GM18519 (cell line): ENCODE measurements around the gene DPF3.

Experiments
- ATAC-seq: cut with Tn5 transposase; IDR thresholded peaks from one replicate; pipeline ENCODE4 v1.9.1; 2021; ENCODE audit warnings: mild to moderate bottlenecking, moderate library complexity; ENCODE audit not compliant: unreplicated experiment, low FRiP score

DPF3 gene

GRCh38 chr14:72904840-72905561 is 11.1 kb upstream of the DPF3 start:
- no peak for ATAC-seq

- no peak for ATAC-seq
Observed at GRCh38 chr14:72904218-72904617, 10.3 kb upstream of the DPF3 start.

DNA sequence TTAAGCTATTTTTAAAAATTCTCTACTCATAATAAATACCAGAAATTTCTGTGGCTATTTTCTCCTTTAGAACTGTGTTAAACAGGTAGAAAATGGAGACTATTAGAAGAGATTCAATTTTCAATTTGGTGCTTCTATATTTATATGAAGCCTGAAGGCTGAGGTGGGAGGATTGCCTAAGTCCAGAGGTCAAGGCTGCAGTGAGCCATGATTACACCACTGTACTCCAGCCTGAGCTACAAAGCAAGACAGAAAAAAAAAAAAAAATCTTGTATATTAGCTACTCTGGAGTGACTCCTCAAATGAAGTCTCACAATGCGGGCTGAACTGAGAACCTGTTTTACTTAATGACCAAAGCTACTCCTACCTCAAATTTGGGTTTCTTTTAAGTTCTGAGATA is 9.8 kb upstream of the DPF3 start:
- no peak for ATAC-seq

DNA sequence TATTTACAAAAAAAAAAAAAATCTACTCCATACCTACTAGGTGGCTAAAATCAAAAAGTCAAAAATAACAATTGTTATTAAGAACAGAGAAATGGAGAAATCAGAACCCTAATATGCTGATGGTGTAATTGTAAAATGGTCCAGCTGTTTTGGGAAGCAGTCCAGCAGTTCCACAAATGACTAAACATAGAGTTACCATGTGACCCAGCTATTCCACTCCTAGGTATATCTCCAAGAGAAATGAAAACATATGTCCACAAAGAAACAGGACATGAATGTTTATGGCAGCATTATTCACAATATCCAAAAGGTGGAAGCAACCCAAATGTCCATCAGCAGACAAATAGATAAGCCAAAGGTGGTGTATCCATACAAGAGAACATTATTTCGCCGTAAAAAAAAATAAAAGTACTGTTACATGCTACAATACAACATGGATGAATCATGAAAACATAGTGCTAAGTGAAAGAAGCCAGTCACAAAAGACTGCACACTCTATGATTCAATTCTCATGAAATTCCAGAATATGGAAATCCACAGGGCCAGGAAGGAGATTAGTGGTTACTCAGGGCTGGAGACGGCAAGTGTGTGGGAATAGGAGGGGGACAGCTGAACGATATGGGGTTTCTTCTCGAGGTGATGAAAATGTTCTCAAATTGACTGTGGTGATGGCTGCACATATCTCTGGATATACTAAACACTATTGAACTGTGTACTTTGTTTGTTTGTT is 9.1 kb upstream of the DPF3 start:
- ATAC-seq, result no peak

- no peak for ATAC-seq
Observed at GRCh38 chr14:72901361-72901760, 7.5 kb upstream of the DPF3 start.

DNA sequence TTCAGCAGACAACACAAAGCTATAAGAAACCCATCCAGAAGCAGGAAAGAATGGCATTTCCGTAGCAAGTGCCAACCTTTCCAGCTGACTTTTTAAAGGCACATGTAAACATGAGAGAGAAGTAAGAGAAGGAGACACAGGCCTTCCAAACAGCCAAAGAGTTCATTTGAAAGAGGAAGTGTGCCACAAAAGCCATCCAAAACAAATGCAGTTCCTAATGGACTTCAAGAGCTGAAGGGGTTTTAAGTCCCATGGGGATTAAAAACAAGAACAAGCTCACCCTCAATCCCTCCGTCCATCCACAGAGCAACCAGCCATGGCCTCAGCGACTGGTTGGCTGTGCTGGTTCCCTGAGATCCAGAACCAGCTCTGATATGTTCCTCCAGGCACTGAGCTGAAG is 4.5 kb upstream of the DPF3 start:
- ATAC-seq, result no peak

- ATAC-seq, result no peak
Observed at GRCh38 chr14:72894623-72895378, 900 bp upstream of the DPF3 start.

DNA sequence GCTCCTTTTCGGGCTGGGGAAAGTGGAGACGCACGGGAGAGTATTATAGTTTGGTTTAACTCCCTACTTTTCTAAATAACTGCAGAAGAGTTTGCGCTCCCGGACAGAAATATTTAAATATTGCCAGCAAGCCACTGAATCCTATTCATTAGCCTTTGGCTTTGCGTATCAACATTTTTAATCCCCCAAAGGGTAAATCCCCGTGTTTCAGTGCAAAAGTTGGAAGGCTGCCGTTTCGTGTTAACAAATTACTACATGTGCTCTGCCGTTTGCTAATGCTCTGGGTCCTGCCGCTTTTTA is 372 bp upstream of the DPF3 start:
- ATAC-seq, result no peak

- ATAC-seq, result no peak
Observed at GRCh38 chr14:72892879-72893635, 844 bp downstream of the DPF3 start.

- ATAC-seq, result no peak
Observed at GRCh38 chr14:72892103-72892878, 1.6 kb downstream of the DPF3 start.

DNA sequence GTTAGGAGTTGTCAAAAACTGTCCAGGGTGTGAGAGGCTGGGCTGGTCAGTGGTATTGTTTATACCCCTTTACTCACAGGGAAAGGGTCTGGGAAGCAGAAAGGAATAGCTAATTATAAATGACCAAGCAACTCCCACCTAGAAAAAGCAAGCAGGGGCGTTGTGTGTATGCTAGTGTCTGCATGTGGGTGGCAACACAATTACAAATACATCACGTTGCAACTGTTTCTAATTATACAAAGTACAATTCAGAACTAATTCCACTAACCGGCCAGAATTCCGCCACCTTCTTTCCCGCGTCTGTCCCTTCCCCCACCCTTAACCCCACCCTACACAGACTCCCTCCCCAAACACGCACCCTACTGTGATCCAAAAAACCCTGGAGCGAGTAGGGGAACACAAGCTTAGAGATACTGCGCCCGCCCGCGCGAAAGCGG is 2.2 kb downstream of the DPF3 start:
- no peak for ATAC-seq

DNA sequence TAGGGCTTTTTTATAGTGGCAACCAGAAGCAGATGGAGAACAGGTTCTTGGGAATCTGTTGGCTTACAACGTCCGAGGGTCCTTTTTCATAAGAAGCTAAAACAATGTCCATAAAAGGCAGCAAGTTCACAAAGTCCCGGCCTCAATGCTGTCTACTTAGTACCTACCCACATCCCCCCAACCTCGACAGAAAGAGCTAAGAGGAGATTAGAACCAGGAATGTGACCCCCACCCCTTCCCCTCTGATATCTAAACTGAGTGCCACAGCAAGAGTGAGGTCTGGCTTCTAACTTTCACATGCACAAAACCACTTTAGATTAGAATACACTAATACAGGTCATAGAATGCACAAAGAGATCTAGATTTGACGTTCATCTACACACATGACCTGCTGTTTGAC is 4.5 kb downstream of the DPF3 start:
- ATAC-seq, result no peak

GRCh38 chr14:72888636-72889201 is 5.2 kb downstream of the DPF3 start:
- ATAC-seq, result no peak

DNA sequence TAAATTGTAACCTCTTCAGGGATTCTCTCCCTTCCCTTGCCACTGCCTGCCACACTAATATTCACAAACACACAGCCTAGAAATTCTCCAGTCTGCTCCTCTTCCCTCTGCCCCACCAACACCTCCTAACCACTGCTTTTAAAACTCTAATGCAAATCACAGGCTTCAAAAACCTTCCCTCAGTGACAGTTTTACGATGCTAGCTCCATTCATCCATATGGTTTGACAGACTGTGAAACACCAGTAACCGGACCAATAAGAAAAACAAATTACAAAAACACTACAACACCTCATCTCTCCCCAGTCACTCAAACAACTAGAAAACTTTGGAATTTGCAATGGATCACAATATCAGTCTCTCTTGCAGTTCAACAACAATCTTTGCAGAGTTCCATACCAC is 5.7 kb downstream of the DPF3 start:
- no peak for ATAC-seq

- ATAC-seq, result no peak
Observed at GRCh38 chr14:72887514-72887913, 6.4 kb downstream of the DPF3 start.

GRCh38 chr14:72884386-72884785 is 9.5 kb downstream of the DPF3 start:
- ATAC-seq, result no peak

DNA sequence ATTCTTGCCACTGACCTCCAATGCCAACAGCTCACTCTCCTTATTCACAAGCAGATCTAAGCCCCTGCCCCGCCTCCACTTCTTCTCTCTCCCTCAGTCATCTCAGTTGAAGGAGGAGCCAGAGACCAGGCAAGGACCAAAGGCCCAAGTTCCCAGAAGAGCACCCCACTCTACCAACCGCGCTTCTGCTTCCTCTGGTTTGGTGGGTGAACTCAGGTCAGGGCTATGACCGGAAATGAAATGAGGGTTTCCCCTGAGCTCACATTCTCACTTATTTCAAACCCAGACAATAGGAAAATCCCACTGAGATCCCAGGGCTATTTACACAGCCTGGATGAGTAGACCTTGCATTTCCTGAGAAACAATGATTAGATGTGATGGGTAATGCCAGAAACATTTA is 9.9 kb downstream of the DPF3 start:
- ATAC-seq, result no peak

DNA sequence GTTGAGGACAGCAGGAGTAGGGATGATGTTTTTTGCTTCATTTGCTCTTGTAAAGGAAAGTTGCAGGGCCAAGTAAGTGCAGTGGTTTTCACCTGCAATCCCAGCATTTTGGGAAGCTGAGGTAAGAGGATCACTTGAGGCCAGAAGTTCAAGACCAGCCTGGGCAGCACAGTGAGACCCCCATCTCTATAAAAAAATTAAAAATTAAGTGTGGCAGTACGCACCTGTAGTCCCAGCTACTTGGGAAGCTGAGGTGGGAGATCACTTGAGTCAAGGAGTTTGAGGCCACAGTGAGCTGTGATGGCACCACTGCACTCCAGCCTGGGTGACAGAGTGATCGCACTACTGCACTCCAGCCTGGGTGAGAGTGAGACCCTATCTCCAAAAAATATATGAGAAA is 10.8 kb downstream of the DPF3 start:
- no peak for ATAC-seq

GRCh38 chr14:72882463-72882862 is 11.4 kb downstream of the DPF3 start:
- ATAC-seq, result no peak

GRCh38 chr14:72882047-72882446 is 11.9 kb downstream of the DPF3 start:
- no peak for ATAC-seq
